Mucosa of descending colon (tissue), 3 donors: ENCODE results near the gene ATRNL1. TPM values are rescaled to one million over a fixed set of nuclear protein-coding genes. Genes with fewer than 3 reads are reported as not detected.

Experiments
- ATAC-seq: fragments of 200-7000 bp; cut with Tn5 transposase; one replicate; pipeline ENCODE4 v1.9.1; 2020; ENCODE audit warnings: mild to moderate bottlenecking, moderate library complexity
- DNase-seq, 3 donors: peaks; one replicate each; pipeline ENCODE4 v3.0.0-alpha.2; 2020
- H3K36me3 ChIP-seq: fragments of 200-600 bp; one replicate; pipeline ENCODE4 v1.8.0; 2021; ENCODE audit warnings: low read depth, mild to moderate bottlenecking
- H3K4me1 ChIP-seq: fragments of 200-600 bp; one replicate; pipeline ENCODE4 v1.8.0; 2021; ENCODE audit warnings: low read depth, mild to moderate bottlenecking
- H3K4me3 ChIP-seq: fragments of 200-600 bp; one replicate; pipeline ENCODE4 v1.8.0; 2021; ENCODE audit warnings: mild to moderate bottlenecking
- H3K9me3 ChIP-seq: fragments of 200-600 bp; one replicate; pipeline ENCODE4 v1.8.0; 2021; ENCODE audit warnings: mild to moderate bottlenecking
- CTCF ChIP-seq: fragments of 200-600 bp; IDR thresholded peaks from one replicate; pipeline ENCODE4 v1.8.0; 2022; ENCODE audit warnings: antibody characterized with exemption, mild to moderate bottlenecking
- intact Hi-C, 2 donors: fragments of 100-400 bp; cut with DNase I in 1 of 2; cut with micrococcal nuclease in 1 of 2; formaldehyde crosslinking; loops; one replicate each; pipeline versions ENCODE4 v1.11.0 to v1.11.1; 2022; cut with DNase I, micrococcal nuclease
- total RNA-seq, 3 donors: library from RNA; stranded (reverse); fragmentation: NEBNext Ultra II Directional in 2 of 3; extraction: Animal tissue kit (Norgen Biotek cat#: 25700) in 2 of 3; gene quantifications; one replicate each; pipeline versions ENCODE4 v1.2.1 to v1.2.4, GENCODE V29; 2021 to 2023
- donor health status: DM: no; HTN: no; CAD: no; lungs with moderate emphysema.
- donor health status: DM: no; HTN: no; CAD: no.
- donor health status: DM: no; HTN: yes; CAD: no.

Gene ATRNL1
- total RNA-seq, 3 donors from 2014 or later: 0.58 to 61.7 (median 1.8) TPM

GRCh38 chr10:115964827-115965226 is 871.7 kb downstream of the ATRNL1 start:
- DNase-seq (no peak), ATAC-seq (no peak)
- H3K9me3 ChIP-seq: no peaks in the 10 kb centered on the region
- intact Hi-C loops: no loop called here
- H3K36me3 ChIP-seq: no peaks in the 10 kb centered on the region
- H3K4me1 ChIP-seq: no peaks in the 10 kb centered on the region
- TF ChIP-seq CTCF: no peak
- H3K4me3 ChIP-seq: no peak overlapping the region

- Histone ChIP-seq H3K36me3 (no peaks in the 10 kb centered on the region), H3K4me3 (no peak overlapping the region), H3K9me3 (no peaks in the 10 kb centered on the region), H3K4me1 (no peaks in the 10 kb centered on the region)
- TF ChIP-seq CTCF: no peak
- intact Hi-C loops: no loop called here
- no peak for DNase-seq
- ATAC-seq: no peak
Observed at GRCh38 chr10:115965376-115965775, 872.2 kb downstream of the ATRNL1 start.

GRCh38 chr10:115968236-115968635 is 875.1 kb downstream of the ATRNL1 start:
- DNase-seq (no peak), ATAC-seq (no peak)
- no peak overlapping the region for H3K4me3 ChIP-seq
- H3K36me3 ChIP-seq: no peaks in the 10 kb centered on the region
- TF ChIP-seq CTCF: no peak
- intact Hi-C loops: no loop called here
- no peaks in the 10 kb centered on the region for H3K9me3 ChIP-seq
- no peaks in the 10 kb centered on the region for H3K4me1 ChIP-seq

- ATAC-seq: no peak
- no peak for DNase-seq
- H3K4me3 ChIP-seq: no peak overlapping the region
- no peaks in the 10 kb centered on the region for H3K9me3 ChIP-seq
- H3K36me3 ChIP-seq: no peaks in the 10 kb centered on the region
- no peak for TF ChIP-seq CTCF
- H3K4me1 ChIP-seq: no peaks in the 10 kb centered on the region
- intact Hi-C loops: no loop called here
Observed at GRCh38 chr10:115969591-115969990, 876.4 kb downstream of the ATRNL1 start.

GRCh38 chr10:115971921-115972320 is 878.8 kb downstream of the ATRNL1 start:
- Histone ChIP-seq H3K36me3 (no peaks in the 10 kb centered on the region), H3K9me3 (no peaks in the 10 kb centered on the region), H3K4me1 (no peaks in the 10 kb centered on the region), H3K4me3 (no peak overlapping the region)
- TF ChIP-seq CTCF: no peak
- DNase-seq (no peak), ATAC-seq (no peak)
- intact Hi-C loops: no loop called here

DNA sequence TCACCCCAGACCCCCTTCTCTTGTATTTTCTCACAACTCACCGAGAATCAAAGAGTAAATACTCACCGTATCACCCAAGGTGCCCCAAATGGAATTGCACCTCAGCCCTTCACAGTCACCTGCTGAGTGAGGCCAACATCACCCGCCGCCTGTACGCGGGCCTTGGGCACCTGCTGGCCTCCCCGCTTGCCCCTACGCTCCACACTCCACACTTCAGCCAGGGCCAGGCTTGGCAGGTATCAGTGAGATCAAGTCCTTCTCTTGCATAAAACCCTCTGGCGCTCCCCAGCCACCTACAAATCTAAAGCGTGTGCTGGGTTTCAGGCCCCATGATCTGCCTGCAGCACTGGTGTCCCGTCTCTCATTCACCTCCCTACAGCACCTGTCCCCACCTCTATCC is 879.3 kb downstream of the ATRNL1 start:
- ATAC-seq (no peak), DNase-seq (no peak)
- Histone ChIP-seq H3K9me3 (no peaks in the 10 kb centered on the region), H3K4me1 (no peaks in the 10 kb centered on the region), H3K4me3 (no peak overlapping the region), H3K36me3 (no peaks in the 10 kb centered on the region)
- intact Hi-C loops: no loop called here
- no peak for TF ChIP-seq CTCF
